Panc1 (cell line): Measurements from ENCODE around the gene MN1. TPM values are rescaled to one million over a fixed set of nuclear protein-coding genes. Genes with fewer than 3 reads are reported as not detected.

Source experiments
- ATAC-seq: fragments of 200-7000 bp; cut with Tn5 transposase; 2 replicates; pipeline ENCODE4 v1.9.1; 2020; ENCODE audit warnings: mild to moderate bottlenecking, moderate library complexity
- BruUV-seq: library from RNA; stranded (reverse); fragments of 400-500 nt; replicated peaks from 2 replicates; lab custom pipeline; 2021; lab: Mats Ljungman, UMichigan
- CTCF ChIA-PET: fragments of 300-600 bp; sonication (Branson Sonifier 250); formaldehyde crosslinking; loops from one replicate; lab custom pipeline; 2022; ENCODE audit warnings: antibody characterized with exemption; lab: Charles Lee
- POLR2A ChIA-PET: fragments of 300-600 bp; sonication (Branson Sonifier 250); formaldehyde crosslinking; loops from one replicate; lab custom pipeline; 2022; ENCODE audit warnings: antibody characterized with exemption; lab: Charles Lee
- DNase-seq: peaks from one replicate; pipeline ENCODE4 v3.0.0-alpha.2; 2010; ENCODE audit warnings: low read depth, low spot score
- H3K27ac ChIP-seq: 2 replicates; pipeline ENCODE4 v1.5.1; 2011; ENCODE audit warnings: mild to moderate bottlenecking, low read length, inconsistent platforms
- H3K27me3 ChIP-seq: fragments of 200-500 bp; sonication (Bioruptor generic); 2 replicates; pipeline ENCODE4 v1.6.0; 2014; ENCODE audit warnings: low read length, inconsistent platforms; ENCODE audit not compliant: control insufficient read depth, insufficient read depth
- H3K36me3 ChIP-seq: fragments of 200-500 bp; sonication (Bioruptor generic); 2 replicates; pipeline ENCODE4 v1.5.1; 2014; ENCODE audit warnings: inconsistent platforms, mild to moderate bottlenecking, low read length, moderate library complexity; ENCODE audit not compliant: control insufficient read depth, insufficient read depth
- H3K4me1 ChIP-seq: 2 replicates; pipeline ENCODE4 v1.5.1; 2011; ENCODE audit warnings: inconsistent platforms, mild to moderate bottlenecking, low read length, moderate library complexity; ENCODE audit not compliant: control insufficient read depth, insufficient read depth
- H3K4me3 ChIP-seq, 2 experiments: 2 replicates each; pipeline ENCODE4 v1.5.1; 2011 to 2012; ENCODE audit warnings: low read depth in 2 of 2, low read length in 2 of 2, mild to moderate bottlenecking in 2 of 2, inconsistent platforms in 1 of 2, moderate library complexity in 1 of 2
- H3K9me3 ChIP-seq: fragments of 200-500 bp; sonication (Bioruptor generic); 2 replicates; pipeline ENCODE4 v1.5.1; 2014; ENCODE audit warnings: low read depth, mild to moderate bottlenecking, inconsistent platforms, low read length, moderate library complexity; ENCODE audit not compliant: control insufficient read depth, insufficient read depth
- CTCF ChIP-seq: fragments of 450-650 bp; IDR thresholded peaks from 2 replicates; pipeline ENCODE4 v1.5.1; 2017; ENCODE audit warnings: mild to moderate bottlenecking
- POLR2AphosphoS5 ChIP-seq: IDR thresholded peaks from 2 replicates; pipeline ENCODE4 v1.6.1; 2012; ENCODE audit warnings: mild to moderate bottlenecking, low read depth, low read length, moderate library complexity
- REST ChIP-seq, 2 experiments: IDR thresholded peaks; 2 replicates each; pipeline ENCODE4 v1.6.1; 2011 to 2012; ENCODE audit warnings: low read depth in 2 of 2, control low read depth in 1 of 2, low read length in 1 of 2, mild to moderate bottlenecking in 1 of 2, moderate library complexity in 1 of 2; ENCODE audit not compliant: insufficient read depth in 1 of 2
- SIN3A ChIP-seq: IDR thresholded peaks from 2 replicates; pipeline ENCODE4 v1.6.1; 2012; ENCODE audit warnings: low read depth, mild to moderate bottlenecking, low read length, moderate library complexity, borderline replicate concordance; ENCODE audit not compliant: insufficient read depth
- TCF7L2 ChIP-seq: IDR thresholded peaks from 2 replicates; pipeline ENCODE4 v1.6.1; 2011; ENCODE audit warnings: mild to moderate bottlenecking, low read depth, low read length, inconsistent platforms
- in situ Hi-C: cut with HindIII; loops from 2 replicates; pipeline ENCODE4 v1.10.0; 2016; ENCODE audit warnings: low sequenced_read_pairs, low pct_unique_long_range_greater_than_20kb
- intact Hi-C: fragments of 100-400 bp; cut with micrococcal nuclease; formaldehyde crosslinking; loops from one replicate; pipeline ENCODE4 v1.10.0; 2022; ENCODE audit not compliant: unreplicated experiment
- total RNA-seq: library from RNA; stranded (reverse); gene quantifications from one replicate; pipeline ENCODE4 v1.2.1, GENCODE V29; 2021; ENCODE audit not compliant: unreplicated experiment

Gene MN1
- total RNA-seq, 1 experiment from 2014 or later: 0.51 TPM

- intact Hi-C loops (no loop called here), in situ Hi-C loops (no loop called here)
- no peak overlapping the region for H3K27ac ChIP-seq
- DNase-seq (no peak), ATAC-seq (no peak)
- no peak overlapping the region for H3K4me3 ChIP-seq
- no TSS peak for BruUV-seq
- CTCF ChIA-PET: no interaction called here
- H3K36me3 ChIP-seq: peaks cover 6% of the 10 kb centered on the region; the same call in 1 of the 2 replicates
- no peaks in the 10 kb centered on the region for H3K27me3 ChIP-seq
- POLR2A ChIA-PET: no interaction called here
- H3K9me3 ChIP-seq: no peaks in the 10 kb centered on the region
- H3K4me1 ChIP-seq: no peaks in the 10 kb centered on the region
- no peak for TF ChIP-seq SIN3A
- no peak for TF ChIP-seq POLR2AphosphoS5
- no peak for TF ChIP-seq CTCF
- TF ChIP-seq TCF7L2: no peak
- TF ChIP-seq REST (IDR thresholded peaks at IDR 0.05; ENCODE audit: insufficient read depth in 1 of 2, low read depth in 2 of 2, low read length in 1 of 2): no peak
Observed at GRCh38 chr22:27846910-27847309, 45.4 kb upstream of the MN1 start.

GRCh38 chr22:27846248-27846757 lies 44.7 kb upstream of the MN1 start:
- BruUV-seq: no TSS peak
- Histone ChIP-seq H3K4me3 (no peak overlapping the region), H3K9me3 (no peaks in the 10 kb centered on the region), H3K36me3 (peaks cover 4% of the 10 kb centered on the region; the same call in 1 of the 2 replicates), H3K27me3 (no peaks in the 10 kb centered on the region), H3K27ac (no peak overlapping the region), H3K4me1 (no peaks in the 10 kb centered on the region)
- DNase-seq (no peak), ATAC-seq (no peak)
- in situ Hi-C loops (no loop called here), intact Hi-C loops (no loop called here)
- ChIA-PET CTCF (no interaction called here), POLR2A (no interaction called here)
- no peak for TF ChIP-seq POLR2AphosphoS5
- no peak for TF ChIP-seq SIN3A
- no peak for TF ChIP-seq CTCF
- no peak for TF ChIP-seq TCF7L2
- no peak for TF ChIP-seq REST (IDR thresholded peaks at IDR 0.05; ENCODE audit: insufficient read depth in 1 of 2, low read depth in 2 of 2, low read length in 1 of 2)
